GOT3 (cell line): ENCODE measurements around the gene SPRR2A.
"Not testable (repeated sequence)": the region's sequence is repeated elsewhere in the genome, so short reads cannot be mapped to it uniquely, and the experiment has no call there.

ENCODE experiments used
- DNase-seq: peaks from one replicate; lab custom pipeline; 2025; ENCODE audit warnings: mixed read lengths; lab: John Stamatoyannopoulos, UW

Gene SPRR2A

GRCh38 chr1:153057375-153057774 is at the start of gene SPRR2A:
TSS of gene SPRR2A (minus strand) at chr1:153057512. CDS start at chr1:153056735, 777 bp downstream.
- DNase-seq, result no peak

DNA sequence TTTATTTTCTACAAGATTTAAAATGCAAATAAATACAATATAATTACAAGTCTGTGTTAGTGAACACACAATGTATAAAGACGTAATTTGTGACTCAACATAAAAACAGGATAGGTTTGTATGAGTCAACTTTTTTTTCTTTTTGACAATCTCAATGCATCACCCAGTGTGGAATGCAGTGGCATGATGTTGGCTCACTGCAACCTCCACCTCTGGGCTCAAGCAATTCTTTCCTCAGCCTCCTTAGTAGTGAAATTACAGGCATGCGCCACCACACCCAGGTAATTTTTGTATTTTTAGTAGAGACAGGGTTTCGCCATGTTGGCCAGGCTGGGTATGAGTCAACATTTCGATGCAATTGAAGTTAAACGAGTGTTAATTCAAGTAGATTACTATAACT is 42.9 kb upstream of the SPRR2A start:
- DNase-seq, result no peak

DNA sequence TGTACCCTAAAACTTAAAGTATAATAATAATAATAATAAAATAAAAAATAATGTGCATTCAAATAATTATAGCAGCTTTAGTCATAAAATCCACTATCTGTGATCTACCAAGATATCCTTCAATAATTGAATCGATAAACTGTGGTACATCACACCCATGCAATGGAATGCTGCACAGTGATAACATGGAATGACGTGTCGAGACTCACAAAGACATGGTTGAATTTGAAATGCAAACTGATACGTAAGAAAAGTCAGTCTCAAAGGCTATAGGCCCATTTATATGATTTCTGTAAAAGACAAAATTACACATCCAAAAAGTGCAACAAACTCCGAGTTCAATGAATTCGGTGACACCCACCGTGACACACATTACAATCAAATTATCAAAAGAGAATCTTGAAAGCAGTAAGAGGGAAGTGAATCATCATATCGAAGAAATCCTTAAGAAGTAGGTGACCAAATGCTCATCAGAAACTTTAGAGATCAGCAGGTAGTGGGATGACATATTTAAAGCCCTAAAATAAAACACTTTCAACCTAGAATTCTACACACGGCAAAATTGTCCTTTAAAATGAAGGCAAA is 42.2 kb upstream of the SPRR2A start:
- DNase-seq, result no peak

DNA sequence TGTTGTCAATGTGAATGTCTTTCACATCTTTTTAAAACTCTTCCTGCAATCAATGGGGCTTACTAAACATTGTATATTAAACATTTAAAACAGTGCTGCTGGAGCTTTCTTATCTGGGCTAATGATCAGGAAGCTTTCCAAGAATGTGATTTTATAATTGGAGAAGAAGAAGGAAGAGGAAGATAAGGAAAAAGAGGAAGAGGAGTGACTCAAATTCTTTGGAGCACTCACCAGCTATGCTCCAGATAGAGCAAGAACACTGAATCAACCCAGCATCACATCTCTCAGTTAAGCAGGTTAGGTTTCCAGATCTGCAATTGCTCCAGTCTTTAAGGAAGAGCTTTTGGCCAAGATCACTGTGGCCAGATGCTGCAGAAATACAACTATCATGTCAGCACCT is 38.5 kb upstream of the SPRR2A start:
- DNase-seq, result no peak

GRCh38 chr1:153094426-153094825 is 37.1 kb upstream of the SPRR2A start, which contains the start of gene SPRR2E:
TSS of gene SPRR2E (minus strand) at chr1:153094526. CDS start at chr1:153093751, 775 bp downstream.
- DNase-seq, result no peak

GRCh38 chr1:153087652-153088051 is 30.3 kb upstream of the SPRR2A start:
- no peak for DNase-seq

DNA sequence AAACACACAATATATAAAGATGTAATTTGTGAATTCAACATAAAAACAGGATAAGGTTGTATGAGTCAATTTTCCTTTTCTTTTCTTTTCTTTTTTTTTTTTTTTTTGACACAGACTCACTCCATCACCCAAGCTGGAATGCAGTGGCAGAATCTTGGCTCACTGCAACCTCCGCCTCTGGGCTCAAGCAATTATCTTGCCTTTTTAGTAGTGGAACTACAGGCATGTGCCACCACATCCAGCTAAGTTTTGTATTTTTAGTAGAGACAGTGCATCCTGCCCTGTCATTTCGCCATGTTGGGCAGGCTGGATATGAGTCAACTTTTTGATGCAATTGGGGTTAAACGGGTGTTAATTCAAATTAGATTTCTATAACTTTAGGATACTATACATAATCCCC is 24.4 kb upstream of the SPRR2A start:
- DNase-seq, result no peak

DNA sequence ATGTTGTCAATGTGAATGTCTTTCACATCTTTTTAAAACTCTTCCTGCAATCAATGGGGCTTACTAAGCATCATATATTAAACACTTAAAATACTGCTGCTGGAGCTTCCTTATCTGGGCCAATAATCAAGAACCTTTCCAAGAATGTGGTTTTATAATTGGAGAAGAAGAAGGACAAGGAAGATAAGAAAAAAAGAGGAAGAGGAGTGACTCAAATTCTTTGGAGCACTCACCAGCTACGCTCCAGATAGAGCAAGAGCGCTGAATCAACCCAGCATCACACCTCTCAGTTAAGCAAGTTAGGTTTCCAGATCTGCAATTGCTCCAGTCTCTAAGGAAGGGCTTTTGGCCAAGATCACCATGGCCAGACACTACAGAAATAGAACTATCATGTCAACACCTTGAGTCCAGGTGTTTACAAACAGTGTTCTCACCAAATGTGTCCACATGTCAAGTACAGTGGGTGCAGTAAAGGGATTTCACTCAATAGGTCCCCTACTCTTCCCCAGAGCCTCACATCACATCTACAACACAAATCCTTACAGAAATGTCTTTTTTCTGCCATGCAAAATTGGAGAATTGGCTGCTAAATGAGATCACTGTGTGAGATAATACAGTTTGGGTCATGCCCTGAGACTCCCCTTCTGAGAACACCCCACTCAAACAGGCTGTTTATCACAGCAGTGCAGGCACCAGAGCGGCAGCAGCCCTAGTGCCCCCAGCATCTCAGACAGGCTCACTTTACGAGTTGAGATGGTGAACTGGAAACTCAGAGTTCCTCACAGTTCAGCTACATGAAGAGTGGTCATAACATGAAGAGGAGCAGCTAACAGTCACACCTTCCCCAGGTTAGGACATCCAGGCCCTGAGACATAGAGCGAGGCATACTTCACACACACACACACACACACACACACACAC is 15.8 kb upstream of the SPRR2A start:
- no peak for DNase-seq

- no peak for DNase-seq
Observed at GRCh38 chr1:153071511-153071910, 14.2 kb upstream of the SPRR2A start, which contains the start of gene SPRR2B. TSS of gene SPRR2B (minus strand) at chr1:153071611. CDS start at chr1:153070839, 772 bp downstream.

DNA sequence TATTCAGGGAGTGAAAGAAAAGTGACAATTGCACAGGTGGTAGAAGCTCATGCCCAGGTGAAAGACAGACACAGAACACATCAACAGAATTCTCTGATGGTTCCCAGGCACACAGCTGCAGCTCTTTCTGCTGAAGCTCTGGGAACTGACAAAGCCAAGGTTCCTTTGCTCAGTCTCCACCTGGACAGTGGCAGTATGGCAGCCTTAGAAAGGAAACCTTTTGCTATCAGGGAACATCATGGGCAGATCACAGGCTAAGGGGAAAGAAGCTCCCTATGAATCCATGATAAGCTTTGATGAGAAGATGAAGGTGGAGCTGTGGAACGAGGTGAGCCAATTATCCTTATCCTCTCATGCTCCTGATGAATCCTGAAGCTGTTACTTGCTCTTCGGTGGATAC is 12.9 kb upstream of the SPRR2A start:
- no peak for DNase-seq

- DNase-seq, result no peak
Observed at GRCh38 chr1:153058826-153059784, 1.8 kb upstream of the SPRR2A start.

DNA sequence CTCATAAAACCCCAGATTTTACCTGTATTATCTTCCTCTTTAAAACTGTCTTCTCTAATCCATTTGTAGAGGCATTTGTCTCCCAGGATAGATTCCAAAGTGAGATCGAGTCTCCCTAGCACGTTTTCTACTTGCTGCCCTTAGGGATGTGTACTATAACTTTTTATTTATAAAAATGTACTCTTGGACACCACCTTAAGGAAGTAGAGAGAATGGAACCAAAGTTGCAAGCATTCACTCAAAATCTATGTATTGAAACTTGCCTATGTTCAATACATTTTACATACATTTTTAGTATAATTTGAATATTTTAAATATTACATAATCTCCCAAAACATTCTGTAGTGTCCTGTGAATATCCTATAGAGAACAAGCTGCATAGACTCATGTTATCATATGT is 842 bp upstream of the SPRR2A start:
- DNase-seq, result no peak

GRCh38 chr1:153056111-153056510 is 1.2 kb downstream of the SPRR2A start:
- not testable (repeated sequence) for DNase-seq

DNA sequence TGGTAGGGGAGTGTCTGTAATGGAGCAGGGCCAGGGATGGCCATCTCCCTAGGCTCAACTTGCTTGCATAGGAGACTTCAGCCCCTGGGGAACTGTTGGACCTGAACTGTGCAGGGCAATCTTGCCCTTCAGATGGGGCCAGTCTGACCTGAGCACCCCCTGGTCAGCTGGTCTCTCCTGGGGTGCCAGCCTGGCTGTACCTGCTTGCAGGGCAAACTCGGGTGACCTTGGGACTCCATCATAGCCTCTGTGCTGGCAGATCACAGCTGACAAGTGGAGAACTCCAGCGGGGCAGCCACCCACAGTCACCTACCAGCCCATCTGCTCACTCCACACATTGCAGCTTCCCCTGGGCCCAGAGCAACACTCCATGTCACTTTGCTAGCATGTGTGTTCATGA is 8.1 kb downstream of the SPRR2A start:
- DNase-seq, result no peak

- no peak for DNase-seq
Observed at GRCh38 chr1:153040950-153041631, 16.2 kb downstream of the SPRR2A start, which contains the start of gene SPRR2D. TSS of gene SPRR2D (minus strand) at chr1:153041120. CDS start at chr1:153040346, 774 bp downstream.

GRCh38 chr1:153035211-153035610 is 22.1 kb downstream of the SPRR2A start:
- DNase-seq, result no peak

GRCh38 chr1:153032677-153033308 is 24.5 kb downstream of the SPRR2A start:
- DNase-seq, result no peak

GRCh38 chr1:153032073-153032472 is 25.2 kb downstream of the SPRR2A start:
- no peak for DNase-seq

GRCh38 chr1:153030895-153031294 is 26.4 kb downstream of the SPRR2A start, which contains the start of gene SPRR1B:
TSS of gene SPRR1B (plus strand) at chr1:153031203. CDS start at chr1:153032346, 1,143 bp downstream.
- no peak for DNase-seq

GRCh38 chr1:153028766-153029165 is 28.5 kb downstream of the SPRR2A start:
- no peak for DNase-seq

DNA sequence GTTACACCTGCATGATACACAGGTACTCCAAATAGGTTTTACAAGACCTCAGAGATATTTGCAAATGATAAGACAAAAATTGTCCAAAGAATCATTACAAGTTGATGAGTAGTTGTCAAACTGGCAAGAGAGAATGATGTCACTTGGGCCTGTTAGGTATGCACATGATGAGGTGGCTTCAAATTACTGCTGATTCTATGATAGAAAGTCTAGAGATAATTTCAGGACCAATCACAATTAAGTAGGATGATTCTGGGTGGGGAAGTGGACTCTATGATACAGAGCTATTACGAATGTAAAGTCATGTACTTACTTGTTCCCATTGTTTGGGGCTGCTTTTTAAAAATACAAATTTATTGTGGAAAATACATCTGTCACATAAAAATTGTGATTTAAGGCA is 31.5 kb downstream of the SPRR2A start:
- DNase-seq, result no peak
